PC-9 (cell line): Measurements from ENCODE around the gene SLC26A2.

Source experiments
- CTCF ChIP-seq: fragments of 200-600 bp; sonication (generic); conservative IDR thresholded peaks from 2 replicates; pipeline ENCODE4 v1.6.1; 2017; ENCODE audit warnings: mixed run types, antibody characterized with exemption, mild to moderate bottlenecking, moderate library complexity
- EZH2 ChIP-seq: fragments of 200-600 bp; sonication (generic); IDR thresholded peaks from 2 replicates; pipeline ENCODE4 v1.8.0; 2017; ENCODE audit warnings: antibody characterized with exemption, low read depth

DNA sequence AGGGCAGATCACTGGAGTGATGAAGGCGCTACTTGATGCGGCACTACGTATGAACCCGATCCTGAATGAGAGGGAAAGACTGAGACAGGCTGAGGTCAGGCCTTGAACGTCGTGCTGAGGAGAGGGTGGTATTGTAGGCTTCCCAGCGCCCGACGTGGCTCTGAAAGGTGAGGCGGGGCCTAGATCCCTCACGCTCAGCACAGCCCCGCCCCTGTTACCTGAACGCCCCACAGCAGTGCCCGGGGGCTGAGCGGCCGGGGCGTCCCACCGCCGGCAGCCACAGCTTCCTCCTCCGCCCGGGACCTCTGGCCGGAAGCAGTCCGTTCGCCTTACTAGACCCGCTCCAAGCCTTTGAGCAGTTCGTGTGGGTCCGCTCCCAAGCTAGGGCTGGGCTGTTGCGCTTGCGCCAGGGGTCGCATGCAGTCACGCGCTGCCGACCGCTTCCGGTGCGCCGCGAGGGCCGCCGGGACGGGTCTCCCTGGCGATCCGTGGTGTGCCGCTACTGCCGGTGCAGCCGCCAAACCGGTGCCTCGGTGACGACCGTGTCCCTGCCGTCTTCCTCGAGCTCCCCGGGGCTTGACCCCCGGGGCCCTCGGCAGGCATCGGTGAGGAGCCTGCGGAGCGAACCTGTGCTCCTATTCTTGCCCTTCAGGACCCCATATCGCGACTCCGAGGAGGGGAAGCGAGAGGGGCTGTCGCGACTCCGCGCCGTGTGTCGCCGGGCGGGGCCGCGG lies 39.9 kb downstream of the SLC26A2 start, which contains the start of the genes HMGXB3 and TIGD6:
- TF ChIP-seq CTCF (no peak), EZH2 (no peak)
